Lung microvascular endothelial cell (primary cell): Measurements from ENCODE around the gene AKTIP. TPM values are rescaled to one million over a fixed set of nuclear protein-coding genes. Genes with fewer than 3 reads are reported as not detected.
A peak's percentile ranks its signal among the peaks of the same experiment; 100 is the strongest.
"Not testable (repeated sequence)": the region's sequence is repeated elsewhere in the genome, so short reads cannot be mapped to it uniquely, and the experiment has no call there.

Experiments used
- DNase-seq, 2 donors: peaks; one replicate each; pipeline versions ENCODE4 v3.0.0 to v3.0.0-alpha.2; 2010; ENCODE audit warnings: low read depth in 2 of 2
- total RNA-seq: library from RNA; depleted of rRNA; stranded (reverse); fragments of >200 nt; gene quantifications from 2 replicates; pipeline ENCODE4 v1.2.1, GENCODE V29; 2014

The AKTIP gene
- total RNA-seq = 17.2 and 24.6 TPM in 2 replicates

DNA sequence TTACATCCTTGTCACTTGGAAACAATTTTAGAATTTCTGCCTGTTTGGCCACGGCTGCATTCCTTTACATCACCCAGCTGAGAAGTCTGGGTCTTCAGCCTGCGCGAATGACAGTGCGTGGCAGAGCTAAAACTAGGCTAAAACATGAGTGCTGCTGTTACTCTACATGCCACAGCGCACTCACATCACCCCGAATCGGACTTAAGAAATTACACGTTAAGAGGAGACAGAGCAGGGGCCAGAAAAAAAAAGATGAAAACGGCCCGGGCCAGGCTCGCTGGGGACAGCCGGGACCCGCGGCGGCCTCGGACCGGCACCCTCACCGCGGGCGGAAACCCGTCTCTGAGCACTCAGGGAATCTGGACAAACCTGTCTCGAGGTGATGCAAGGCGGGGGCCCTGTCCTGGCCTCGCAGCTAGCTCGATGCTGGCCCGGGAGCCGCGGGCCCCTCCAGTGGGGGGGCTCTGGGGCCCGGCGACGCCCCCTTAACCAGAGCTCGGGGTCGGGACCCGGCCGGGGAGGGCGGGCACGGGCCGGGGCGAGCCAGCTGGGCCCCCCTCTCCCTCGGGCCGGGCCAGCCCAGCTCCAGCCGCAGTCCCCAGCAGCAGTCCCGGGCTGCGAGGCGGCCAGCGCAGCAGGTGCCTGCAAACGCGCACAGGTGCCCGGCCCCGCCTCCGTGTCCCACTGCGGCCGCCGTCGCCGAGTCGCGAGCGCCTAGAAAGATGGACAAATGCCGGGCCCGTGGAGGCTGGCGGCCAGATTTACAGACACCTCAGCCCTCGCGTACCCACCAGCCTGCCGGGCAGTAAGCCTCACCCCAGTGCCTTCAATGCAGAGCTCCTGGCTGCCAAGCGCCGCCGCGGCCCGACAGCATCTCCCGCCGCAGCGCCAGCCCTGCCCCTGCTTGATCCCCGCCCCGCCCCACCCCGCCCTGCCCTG lies at the start of gene AKTIP:
Gene AKTIP, minus strand, starts transcription at position 879 of the 939 bp plus-strand sequence. CDS start 2,950 bp downstream, outside the sequence.
- DNase-seq = peak; percentile 37 to 38

DNA sequence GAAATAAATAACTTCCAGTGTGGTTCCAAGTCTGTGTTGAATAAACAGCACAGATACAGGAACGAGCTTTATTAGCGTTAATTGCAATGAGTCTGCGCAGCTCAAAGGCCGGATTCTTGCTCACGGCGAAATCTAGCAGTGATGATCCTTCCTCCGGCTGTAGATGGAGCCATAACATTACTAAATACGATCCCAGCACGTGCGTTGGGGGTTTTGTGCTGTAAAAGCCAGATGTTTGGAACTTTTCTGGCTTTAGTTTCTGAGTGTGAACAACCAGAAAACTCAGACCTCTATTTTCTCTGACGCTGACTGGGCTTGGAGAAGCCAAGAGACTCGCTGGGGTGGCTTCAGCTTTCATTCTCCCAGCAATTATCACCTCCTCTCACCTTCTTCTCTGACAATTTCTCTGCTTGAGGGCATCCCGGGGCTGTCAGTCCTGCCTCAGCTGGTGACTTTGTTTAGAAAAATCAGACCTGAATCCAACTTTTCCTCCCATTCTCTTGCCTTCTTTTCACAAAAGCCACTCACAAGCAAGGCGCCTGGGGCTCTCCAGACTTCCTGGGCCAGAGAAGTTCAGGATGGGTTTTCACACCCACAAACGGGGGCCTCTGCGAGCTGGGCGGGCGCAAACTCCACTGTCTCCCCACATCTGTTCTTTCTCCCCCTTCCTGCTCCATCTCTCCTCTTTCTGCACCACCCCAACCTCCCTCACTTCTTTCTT lies 47.1 kb upstream of the AKTIP start:
- DNase-seq = peak; percentile 88 to 90

DNA sequence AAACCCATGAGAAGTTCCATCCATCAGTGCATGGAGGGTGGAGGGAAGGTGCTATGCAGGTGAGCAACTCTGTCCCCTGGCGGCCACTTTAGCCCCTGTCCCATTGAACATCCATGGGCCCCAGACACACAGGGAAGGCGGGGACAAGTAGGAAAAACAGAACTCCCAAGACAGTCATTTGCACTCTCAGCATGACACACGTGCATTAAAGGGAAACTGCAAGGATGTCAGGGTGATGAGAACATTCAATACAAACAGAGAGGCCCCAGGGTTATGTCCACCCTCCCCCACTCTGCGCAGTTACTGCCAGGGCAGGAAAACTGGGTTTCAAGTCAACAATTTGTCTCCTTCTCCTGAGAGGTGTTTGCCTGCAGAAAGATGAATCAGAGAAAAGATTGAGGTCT lies 44.0 kb upstream of the AKTIP start:
- peak; percentile 26 to 88 for DNase-seq

DNA sequence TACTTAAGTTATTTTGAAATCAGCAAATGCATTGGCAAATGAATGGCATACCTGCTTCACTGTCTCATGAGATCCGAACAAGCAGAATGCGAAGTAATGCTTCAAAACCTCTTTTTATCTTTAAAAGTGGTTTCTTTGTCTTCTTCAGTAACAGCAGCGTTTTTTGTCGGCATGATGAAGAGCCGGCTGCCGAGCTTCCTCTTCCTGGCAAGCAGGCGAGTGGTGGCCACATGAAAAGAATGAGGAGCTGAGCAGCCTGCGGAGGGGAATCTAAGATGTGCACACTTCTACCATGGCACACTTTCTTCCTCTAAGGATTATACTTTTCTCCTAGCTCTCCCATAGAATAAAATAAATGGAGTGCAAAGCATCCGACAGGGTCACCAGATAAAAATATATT lies 42.4 kb upstream of the AKTIP start:
- peak in 1 of 2 donors; percentile 42 for DNase-seq

DNA sequence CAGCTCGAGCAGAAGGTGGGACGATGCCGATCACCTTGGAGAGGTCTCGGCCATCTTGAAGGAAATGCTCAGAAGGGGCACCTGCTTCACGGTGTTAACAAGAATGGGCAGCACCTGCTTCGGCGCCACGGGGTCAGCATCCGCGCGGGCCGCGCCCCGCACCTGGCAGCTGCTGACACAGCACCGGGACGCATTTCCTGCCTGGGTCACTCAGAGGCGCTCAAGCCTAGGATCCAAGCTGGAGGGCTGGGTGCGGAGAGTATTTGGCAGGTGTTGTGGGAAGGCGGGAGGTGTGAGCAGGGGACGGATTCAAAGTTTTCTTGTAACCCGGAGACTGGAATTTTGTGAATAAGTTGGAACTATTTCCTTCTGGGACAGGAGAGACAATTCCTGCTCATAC lies 39.3 kb upstream of the AKTIP start:
- DNase-seq = peak in 1 of 2 donors; percentile 15

DNA sequence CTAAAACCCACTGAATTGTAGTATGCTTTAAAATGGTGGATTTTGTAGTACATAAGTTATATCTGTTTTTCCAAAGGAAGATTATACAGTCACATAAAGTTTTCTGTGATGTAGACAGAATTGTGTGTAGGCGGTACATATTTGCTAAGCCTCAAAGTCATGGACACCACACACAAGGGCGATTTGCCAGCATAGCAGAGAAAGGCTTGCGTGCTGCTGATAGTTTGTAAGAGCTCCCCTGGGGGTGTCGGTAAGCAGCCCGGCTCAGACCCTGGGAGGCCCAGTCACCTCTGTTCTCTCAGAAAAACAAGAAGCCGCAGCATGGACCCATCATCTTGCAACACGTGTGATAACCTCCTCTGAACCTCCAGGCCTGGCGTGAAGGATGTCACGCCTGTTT lies 38.3 kb upstream of the AKTIP start:
- DNase-seq = no peak

DNA sequence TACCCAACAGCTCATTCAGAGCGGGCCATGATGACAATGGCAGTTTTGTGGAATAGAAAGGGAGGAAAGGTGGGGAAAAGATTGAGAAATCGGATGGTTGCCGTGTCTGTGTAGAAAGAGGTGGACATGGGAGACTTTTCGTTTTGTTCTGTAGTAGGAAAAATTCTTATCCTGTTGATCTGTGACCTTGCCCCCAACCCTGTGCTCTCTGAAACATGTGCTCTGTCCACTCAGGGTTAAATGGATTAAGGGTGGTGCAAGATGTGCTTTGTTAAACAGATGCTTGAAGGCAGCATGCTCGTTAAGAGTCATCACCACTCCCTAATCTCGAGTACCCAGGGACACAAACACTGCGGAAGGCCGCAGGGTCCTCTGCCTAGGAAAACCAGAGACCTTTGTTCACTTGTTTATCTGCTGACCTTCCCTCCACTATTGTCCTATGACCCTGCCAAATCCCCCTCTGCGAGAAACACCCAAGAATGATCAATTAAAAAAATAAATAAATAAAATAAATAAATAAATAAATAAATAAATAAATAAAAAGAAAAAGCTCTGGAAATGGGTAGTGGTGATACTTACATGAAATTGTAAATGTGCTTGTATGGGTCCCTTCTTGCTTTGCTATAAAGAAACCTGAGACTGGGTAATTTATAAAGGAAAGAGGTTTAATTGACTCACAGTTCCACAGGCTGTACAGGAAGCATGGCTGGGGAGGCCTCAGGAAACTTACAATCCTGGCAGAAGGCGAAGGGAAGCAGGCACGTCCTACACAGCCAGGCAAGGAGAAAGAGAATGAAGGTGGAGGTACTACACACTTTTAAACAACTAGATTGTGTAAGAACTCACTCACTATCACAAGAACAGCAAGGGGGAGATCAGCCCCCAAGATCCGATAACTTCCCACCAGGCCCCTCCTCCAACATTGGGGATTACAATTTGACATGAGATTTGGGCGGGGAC lies 37.0 kb upstream of the AKTIP start:
- not testable (repeated sequence) for DNase-seq

DNA sequence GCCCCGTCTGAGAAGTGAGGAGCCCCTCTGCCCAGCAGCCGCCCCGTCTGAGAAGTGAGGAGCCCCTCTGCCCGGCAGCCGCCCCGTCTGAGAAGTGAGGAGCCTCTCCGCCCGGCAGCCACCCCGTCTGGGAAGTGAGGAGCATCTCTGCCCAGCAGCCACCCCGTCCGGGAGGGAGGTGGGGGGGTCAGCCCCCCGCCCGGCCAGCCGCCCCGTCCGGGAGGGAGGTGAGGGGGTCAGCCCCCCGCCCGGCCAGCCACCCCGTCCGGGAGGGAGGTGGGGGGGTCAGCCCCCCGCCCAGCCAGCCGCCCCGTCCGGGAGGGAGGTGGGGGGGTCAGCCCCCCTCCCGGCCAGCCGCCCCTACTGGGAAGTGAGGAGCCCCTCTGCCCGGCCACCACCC lies 36.3 kb upstream of the AKTIP start:
- DNase-seq = not testable (repeated sequence)

DNA sequence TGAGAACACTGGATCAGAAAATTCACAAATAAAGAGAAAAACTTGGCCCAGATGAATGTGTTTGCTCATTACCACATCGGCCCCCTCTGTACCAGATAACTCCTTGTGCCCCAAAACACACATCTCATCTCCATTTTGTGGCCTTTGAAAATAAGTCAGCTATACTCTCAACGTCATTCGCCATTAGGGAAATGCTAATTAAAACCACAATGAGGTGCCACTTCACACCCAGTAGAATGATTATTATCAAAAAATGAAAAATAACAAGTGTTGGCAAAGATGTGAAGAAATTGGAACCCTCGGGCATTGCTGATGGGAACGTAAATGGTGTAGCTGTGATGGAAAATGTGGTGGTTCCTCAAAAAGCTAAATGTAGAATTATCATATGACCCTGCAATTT lies 34.6 kb upstream of the AKTIP start:
- DNase-seq = no peak

DNA sequence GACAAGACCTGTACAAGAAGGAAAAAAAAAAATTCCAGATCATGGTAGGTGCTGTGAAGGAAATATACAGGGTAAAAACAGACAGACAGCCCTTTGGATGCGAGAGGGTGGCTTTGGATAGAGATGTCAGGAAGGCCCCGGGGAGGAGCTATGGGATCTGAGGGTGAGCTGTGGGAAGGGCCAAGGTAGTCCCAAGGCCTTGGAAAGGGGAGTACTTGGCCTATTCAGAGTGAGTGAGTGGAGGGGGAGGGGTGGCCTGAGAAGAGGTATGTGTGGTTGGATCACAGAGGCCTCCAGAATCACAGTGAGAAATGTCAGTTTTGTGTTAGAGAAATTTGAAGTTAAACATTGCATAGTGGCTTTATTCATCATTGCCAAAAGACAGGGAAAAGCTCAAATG lies 31.2 kb upstream of the AKTIP start:
- no peak for DNase-seq

DNA sequence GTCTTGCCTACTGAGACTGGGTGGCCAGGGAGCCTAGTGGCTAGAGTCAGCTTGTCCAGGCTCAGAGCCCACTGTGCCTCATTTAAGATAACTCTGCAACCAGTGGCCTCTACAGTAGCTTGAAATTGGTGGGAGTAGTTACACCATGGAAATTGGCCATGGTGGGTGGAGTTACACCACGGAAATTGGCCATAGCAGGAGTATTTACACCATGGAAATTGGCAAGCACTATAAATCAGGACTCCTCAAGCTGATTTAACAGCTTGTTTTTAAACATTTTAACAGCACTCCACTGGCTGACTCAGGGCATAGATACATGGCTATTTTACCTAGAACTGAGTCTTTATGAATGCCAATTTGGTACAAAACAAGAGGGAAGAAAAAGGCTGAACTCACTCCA lies 27.7 kb upstream of the AKTIP start:
- no peak for DNase-seq

DNA sequence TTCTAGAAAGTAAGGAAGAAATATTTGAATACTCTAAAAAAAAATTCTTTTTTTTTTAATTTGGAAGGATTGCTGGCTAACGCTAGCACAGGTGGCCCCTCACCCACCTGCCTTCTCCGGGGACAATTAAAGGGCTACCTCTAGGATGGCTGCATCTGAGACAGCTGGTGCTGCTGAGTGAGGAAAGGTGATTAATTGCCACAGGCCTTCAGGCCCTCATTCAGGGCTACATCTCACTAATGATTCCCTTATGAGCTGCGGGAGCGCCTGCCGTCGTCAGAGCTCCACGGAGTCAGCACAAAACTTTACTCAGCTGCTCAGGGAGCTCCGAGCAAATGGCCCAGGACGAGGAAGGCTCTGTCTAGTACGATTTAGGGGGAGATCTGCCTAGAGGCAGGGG lies 27.0 kb upstream of the AKTIP start:
- DNase-seq = no peak

DNA sequence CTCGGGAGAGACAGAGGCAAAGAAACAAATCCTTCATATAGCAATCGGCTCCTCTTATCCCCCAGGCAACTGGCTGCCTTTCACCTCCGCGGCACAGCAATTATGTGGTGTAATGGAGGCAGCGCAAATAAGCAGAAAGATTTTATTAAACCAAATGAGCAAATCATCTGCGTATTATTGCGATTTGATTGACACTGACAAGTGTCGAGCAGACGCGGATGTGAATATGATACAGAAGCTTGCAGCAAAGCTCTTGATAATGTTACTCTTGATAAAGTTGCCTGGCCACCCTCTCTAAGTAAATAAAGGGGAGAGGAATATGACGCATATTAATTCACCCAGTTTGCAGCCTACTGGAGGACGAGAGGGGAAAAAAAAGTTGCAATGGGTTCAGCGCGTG lies 26.5 kb upstream of the AKTIP start:
- DNase-seq = no peak

DNA sequence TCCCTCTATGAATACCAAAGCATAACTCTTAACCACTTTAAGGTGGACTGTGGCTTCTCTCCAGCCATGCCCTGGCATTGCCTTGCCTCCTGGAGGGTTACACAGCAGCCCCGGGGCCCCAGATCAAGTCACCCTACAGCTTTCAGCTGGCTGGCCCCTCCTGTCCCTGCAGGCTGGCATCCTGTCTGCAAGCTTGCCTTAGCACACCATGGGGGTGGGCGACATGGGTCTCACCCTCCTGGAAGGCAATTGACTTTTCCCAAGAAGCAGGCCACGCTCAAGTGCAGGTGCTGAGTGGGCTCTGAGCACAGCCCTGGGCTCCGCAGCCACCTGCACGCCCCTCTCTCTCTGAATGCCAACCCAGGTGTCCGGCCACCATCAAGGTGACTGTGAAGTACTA lies 25.8 kb upstream of the AKTIP start:
- DNase-seq = no peak

DNA sequence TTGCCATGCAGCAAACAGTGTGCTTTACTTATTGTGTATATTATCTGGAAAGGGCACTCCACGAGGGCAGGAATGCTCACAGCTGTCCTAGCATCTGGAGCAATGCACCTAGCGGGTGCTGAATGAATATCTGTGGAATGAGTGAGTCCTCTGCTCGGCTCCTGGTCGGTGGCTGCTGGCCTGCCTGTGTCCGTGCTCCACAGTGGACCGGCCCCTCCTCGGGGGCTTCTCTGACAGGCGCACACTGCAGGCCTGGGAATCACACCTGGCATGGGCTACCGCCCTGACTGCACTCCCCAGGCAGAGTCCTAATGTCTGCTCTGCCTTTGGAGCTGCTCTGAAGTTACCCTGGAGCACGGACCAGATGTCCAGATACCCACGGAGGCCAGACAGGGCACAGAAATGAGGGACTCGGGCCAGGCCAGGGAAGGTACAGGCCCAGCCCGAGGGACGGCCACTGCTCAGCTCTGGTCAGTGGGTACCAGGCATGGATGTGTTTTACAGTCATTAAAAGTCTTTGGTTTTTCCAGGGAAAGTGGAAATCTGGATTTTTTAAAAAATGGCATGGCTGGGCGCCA lies 21.1 kb upstream of the AKTIP start:
- DNase-seq = no peak

DNA sequence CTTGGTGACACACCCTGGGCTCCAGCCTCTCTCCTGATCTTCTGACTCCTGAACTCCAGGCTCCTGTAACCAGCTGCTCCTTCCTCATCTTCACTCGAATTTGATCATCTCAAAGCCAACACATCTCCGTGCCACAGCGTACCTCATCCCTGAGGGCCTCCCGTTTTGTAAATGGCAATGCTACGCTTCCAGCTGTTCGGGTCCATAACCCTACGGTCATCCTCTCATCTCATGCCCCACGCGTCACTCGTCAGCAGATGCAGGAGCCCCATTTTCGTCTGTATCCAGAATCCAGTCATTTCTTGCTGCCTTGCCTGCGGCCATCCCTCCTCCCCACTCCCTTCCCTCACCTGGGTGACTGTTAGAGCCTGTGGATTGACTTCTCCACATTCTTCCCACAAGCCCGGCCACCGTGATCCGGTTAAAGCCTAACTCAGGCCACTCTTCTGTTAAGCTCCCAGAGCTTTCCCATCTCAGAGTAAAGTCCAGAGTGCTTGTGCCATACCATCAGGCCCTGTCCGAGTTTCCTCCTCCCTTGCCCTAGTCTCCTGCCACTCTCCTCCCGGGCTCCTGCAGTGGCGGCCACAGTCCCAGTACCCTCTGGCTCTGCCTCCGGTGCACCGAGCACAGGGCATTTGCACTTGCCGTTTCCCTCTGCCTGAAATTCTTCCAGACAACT lies 20.3 kb upstream of the AKTIP start:
- DNase-seq = no peak

DNA sequence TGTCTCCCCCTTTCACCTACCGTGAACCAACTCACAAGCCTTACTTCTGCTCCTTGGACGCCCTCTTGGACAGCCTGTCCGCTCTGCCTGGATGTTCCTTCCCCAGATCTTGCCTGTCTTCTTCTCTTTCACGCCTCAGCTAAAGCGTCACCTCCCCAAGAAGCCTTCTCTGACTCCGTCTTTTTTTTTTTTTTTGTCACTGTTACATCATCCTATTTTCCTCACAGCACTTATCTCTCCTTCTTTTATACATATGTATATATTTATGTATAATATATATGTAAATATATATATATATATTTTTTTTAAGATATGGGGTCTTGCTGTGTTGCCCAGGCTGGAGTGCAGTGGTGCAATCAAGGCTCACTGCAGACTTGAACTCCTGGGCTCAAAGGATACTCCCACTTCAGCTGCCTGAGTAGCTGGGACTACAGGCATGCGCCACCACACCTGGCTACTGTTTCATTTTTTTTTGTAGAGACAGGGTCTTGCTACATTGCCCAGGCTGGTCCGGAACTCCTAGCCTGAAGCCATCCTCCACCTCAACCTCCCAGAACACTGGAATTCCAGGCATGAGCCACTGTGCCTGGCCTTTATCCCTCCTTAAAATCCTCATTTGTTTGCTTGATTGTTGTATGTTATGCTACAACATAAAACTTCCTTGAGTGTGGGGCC lies 16.5 kb upstream of the AKTIP start:
- no peak for DNase-seq

DNA sequence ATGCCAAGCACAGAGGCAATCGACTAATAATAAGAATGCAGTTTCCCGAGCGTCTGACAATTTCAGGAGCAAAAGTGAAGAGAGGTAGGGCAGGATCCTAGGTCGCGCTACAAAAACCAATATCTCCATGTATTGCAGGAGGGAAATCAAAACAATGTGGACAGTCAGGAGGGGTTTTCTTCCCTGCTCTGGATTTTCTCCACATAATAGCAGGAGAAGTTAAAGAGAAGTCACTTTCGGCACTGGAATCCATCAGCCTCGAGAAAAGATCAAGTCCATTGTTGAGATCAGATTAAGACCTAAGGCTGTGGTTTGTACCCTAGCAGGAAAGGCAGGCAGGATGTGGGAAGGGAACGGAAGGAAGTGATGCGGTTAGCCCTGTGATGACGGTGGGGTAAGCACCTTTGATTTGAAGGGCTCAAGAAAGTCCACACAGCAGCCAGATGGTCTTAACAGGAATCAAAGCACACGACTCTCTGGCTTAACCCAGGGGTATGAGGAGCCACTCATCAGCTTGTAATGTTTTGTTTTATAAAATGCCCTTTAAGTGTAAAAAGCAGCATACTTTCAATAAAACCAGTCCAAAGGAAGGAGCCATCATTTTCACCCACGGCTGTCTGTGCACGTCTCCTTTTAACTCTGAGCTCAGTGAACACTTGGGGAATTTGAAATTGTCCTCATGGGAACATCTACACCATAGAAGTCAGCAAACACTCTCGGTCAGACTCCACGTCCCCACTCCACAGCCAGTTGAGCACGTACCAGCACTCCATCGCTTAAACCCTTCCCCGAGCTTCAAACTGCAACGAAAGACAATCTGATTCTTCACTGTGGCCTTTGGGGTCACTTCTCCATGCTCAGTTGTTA lies 15.8 kb upstream of the AKTIP start:
- peak; percentile 70 to 99 for DNase-seq

DNA sequence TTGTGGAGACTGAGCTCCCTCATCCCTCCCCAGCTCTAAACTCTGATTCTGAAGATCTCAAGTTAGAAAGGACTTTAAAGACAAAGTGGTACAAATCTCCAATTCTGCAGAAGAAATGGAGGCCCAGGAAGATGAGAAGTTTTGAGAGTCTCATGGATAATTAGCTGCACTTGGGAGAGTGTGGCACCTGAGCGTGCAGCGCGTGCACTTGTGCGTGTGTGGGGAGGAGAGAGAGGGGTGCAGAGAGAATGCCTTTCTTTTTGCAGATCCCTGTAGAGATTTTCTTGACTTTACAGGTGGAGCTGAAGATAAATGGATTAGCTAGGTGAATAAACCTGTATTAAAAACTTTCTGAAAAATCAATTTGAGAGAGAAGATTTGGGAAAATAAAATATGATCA lies 14.8 kb upstream of the AKTIP start:
- DNase-seq = no peak
